SU-DHL-6 (cell line): ENCODE results near the gene GRIN3B.
A peak's percentile ranks its signal among the peaks of the same experiment; 100 is the strongest.

ENCODE experiments used
- H2AFZ ChIP-seq: fragments of 200-600 bp; sonication (generic); 2 replicates; pipeline ENCODE4 v1.6.1; 2014; ENCODE audit warnings: low read depth, mild to moderate bottlenecking, moderate library complexity, mixed read lengths, antibody characterized with exemption, low read length; ENCODE audit not compliant: severe bottlenecking
- H3F3A ChIP-seq: fragments of 200-600 bp; shearing (Covaris generic); 2 replicates; pipeline ENCODE4 v1.6.0; 2016; ENCODE audit warnings: antibody characterized with exemption, mild to moderate bottlenecking; ENCODE audit not compliant: insufficient read depth
- H3K27ac ChIP-seq: fragments of 200-600 bp; sonication (generic); 2 replicates; pipeline ENCODE4 v1.5.1; 2016; ENCODE audit warnings: low read depth, mild to moderate bottlenecking, low read length, moderate library complexity, mixed read lengths
- H3K27me3 ChIP-seq: fragments of 200-600 bp; sonication (generic), shearing (Covaris generic); 2 replicates; pipeline ENCODE4 v1.6.0; 2014; ENCODE audit warnings: mild to moderate bottlenecking, low read length
- H3K36me3 ChIP-seq: fragments of 200-600 bp; sonication (generic); 2 replicates; pipeline ENCODE4 v1.6.1; 2014; ENCODE audit warnings: mild to moderate bottlenecking, low read length, mixed read lengths
- H3K4me2 ChIP-seq: fragments of 300-600, 200-600 bp; shearing (Covaris generic), sonication (generic); 2 replicates; pipeline ENCODE4 v1.6.0; 2014; ENCODE audit warnings: low read length, low read depth, mild to moderate bottlenecking; ENCODE audit not compliant: poor library complexity, severe bottlenecking
- H3K4me3 ChIP-seq: fragments of 200-600 bp; sonication (generic); 2 replicates; pipeline ENCODE4 v1.5.1; 2014; ENCODE audit warnings: antibody characterized with exemption, low read length, mild to moderate bottlenecking, mixed read lengths; ENCODE audit not compliant: insufficient read depth, poor library complexity, severe bottlenecking
- H3K79me2 ChIP-seq: fragments of 200-600 bp; sonication (generic); 2 replicates; pipeline ENCODE4 v1.6.1; 2014; ENCODE audit warnings: mild to moderate bottlenecking, low read length, moderate library complexity; ENCODE audit not compliant: insufficient read depth
- H3K9ac ChIP-seq: fragments of 200-600 bp; sonication (generic); 2 replicates; pipeline ENCODE4 v1.7.0; 2014; ENCODE audit warnings: mild to moderate bottlenecking, low read length
- H3K9me2 ChIP-seq: fragments of 200-600 bp; sonication (generic); replicated peaks from 2 replicates; pipeline ENCODE4 v1.6.1; 2014; ENCODE audit warnings: low read length; ENCODE audit not compliant: insufficient read depth
- H3K9me3 ChIP-seq: fragments of 200-600 bp; sonication (generic); 2 replicates; pipeline ENCODE4 v1.6.1; 2014; ENCODE audit warnings: low read length, mixed read lengths; ENCODE audit not compliant: insufficient read depth
- H4K20me1 ChIP-seq: fragments of 200-600 bp; sonication (generic); 2 replicates; pipeline ENCODE4 v1.6.1; 2014; ENCODE audit warnings: low read depth, mild to moderate bottlenecking, antibody characterized with exemption, low read length, moderate library complexity, mixed read lengths
- EZH2phosphoT487 ChIP-seq: fragments of 200-600 bp; sonication (generic), shearing (Covaris generic); conservative IDR thresholded peaks from 2 replicates; pipeline ENCODE4 v1.6.1; 2018; ENCODE audit warnings: mild to moderate bottlenecking, antibody characterized with exemption, low read length, moderate library complexity, mixed read lengths
- TF ChIP-seq, protein P1 (sequence below): fragments of 200-600 bp; sonication (generic); IDR thresholded peaks from one replicate; pipeline ENCODE4 v1.5.1; 2017; ENCODE audit warnings: antibody characterized with exemption, mild to moderate bottlenecking, low read length, moderate library complexity; ENCODE audit not compliant: insufficient read depth, poor library complexity, severe bottlenecking

Gene GRIN3B

DNA sequence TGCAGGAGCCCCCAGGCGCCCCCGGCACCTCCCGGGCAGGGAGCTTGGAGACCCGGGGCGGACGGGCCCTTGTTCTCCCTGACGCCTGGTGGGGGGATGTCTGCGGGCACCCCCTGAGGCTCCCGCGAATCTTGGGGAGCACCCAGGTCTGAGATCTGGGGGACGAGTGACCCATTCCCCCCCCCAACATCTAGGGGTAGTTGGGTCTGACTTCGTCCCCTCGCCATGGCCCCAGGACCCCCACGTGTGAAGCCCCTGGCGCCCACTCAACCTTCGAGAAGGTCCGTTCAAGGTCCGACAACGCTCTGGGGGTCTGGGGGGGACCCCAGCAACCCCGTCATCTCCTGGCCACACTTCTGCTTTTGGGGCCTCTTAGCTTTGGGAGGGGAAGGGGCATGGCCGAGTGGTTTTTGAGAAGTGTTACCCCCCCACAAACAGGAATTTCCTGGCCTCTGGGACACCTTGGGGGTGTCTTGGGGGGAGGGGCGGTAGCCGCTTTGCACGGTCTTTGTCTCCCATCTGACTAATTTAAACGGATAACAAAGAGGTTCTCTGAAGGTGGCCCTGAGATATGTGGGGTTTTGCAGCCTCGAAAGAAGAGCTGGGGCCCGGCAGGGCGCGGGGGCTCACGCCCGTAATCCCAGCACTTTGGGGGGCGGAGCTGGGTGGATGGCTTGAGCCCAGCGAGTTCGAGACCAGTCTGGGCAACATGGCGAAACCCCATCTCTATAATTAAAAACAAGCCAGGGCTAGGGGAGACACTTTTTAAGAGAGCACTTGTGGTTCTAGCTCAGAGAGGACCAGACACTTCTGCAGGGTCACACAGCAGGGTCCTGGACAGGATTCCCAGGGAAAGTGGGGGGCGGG is 26.8 kb downstream of the GRIN3B start:
- Histone ChIP-seq H3K4me3 (peak overlapping the region; percentile 74), H3K4me2 (peak overlapping the region; percentile 92), H3K27ac (peak overlapping the region; percentile 86), H3K9me2 (no peaks in the 10 kb centered on the region), H3K9ac (peak overlapping the region; percentile 95), H2AFZ (no peak overlapping the region), H3F3A (peaks cover 19% of the 10 kb centered on the region), H4K20me1 (no peaks in the 10 kb centered on the region), H3K36me3 (no peaks in the 10 kb centered on the region), H3K79me2 (peaks cover 42% of the 10 kb centered on the region), H3K9me3 (no peaks in the 10 kb centered on the region), H3K27me3 (no peaks in the 10 kb centered on the region)
- TF ChIP-seq, protein P1, sequence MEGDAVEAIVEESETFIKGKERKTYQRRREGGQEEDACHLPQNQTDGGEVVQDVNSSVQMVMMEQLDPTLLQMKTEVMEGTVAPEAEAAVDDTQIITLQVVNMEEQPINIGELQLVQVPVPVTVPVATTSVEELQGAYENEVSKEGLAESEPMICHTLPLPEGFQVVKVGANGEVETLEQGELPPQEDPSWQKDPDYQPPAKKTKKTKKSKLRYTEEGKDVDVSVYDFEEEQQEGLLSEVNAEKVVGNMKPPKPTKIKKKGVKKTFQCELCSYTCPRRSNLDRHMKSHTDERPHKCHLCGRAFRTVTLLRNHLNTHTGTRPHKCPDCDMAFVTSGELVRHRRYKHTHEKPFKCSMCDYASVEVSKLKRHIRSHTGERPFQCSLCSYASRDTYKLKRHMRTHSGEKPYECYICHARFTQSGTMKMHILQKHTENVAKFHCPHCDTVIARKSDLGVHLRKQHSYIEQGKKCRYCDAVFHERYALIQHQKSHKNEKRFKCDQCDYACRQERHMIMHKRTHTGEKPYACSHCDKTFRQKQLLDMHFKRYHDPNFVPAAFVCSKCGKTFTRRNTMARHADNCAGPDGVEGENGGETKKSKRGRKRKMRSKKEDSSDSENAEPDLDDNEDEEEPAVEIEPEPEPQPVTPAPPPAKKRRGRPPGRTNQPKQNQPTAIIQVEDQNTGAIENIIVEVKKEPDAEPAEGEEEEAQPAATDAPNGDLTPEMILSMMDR: no peak
- no peak for TF ChIP-seq EZH2phosphoT487

DNA sequence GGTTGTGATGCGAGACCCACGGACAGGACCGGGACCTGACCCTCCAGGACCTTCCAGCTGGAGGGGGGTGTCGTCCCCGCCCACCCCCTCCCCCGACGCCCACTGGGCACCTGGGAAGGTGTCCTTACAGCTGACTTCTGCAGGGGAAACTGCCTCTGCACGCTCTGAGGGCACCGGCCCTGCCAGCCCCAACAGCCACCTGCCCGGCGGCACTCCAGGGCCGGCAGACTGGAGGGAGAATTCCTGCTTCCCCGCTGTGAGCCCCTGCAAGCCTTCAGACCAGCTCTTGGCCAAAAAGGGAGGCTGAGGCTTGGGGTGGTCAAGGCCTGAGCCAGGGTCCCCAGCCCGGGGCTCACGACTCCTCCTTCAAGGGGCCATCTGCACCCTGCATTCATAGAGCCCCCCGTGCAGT is 27.4 kb downstream of the GRIN3B start:
- TF ChIP-seq, protein P1: no peak
- no peak for TF ChIP-seq EZH2phosphoT487
- no peak overlapping the region for H2AFZ ChIP-seq
- no peaks in the 10 kb centered on the region for H3K9me2 ChIP-seq
- H3K79me2 ChIP-seq: peaks cover 42% of the 10 kb centered on the region
- H3K4me3 ChIP-seq: peak overlapping the region; percentile 74
- H3K27me3 ChIP-seq: no peaks in the 10 kb centered on the region
- H3F3A ChIP-seq: peaks cover 13% of the 10 kb centered on the region
- H3K27ac ChIP-seq: peak overlapping the region; percentile 86
- H3K9ac ChIP-seq: peak overlapping the region; percentile 95
- no peaks in the 10 kb centered on the region; the same call in 1 of the 2 replicates for H3K36me3 ChIP-seq
- H4K20me1 ChIP-seq: no peaks in the 10 kb centered on the region
- H3K9me3 ChIP-seq: no peaks in the 10 kb centered on the region
- H3K4me2 ChIP-seq: peak overlapping the region; percentile 92

DNA sequence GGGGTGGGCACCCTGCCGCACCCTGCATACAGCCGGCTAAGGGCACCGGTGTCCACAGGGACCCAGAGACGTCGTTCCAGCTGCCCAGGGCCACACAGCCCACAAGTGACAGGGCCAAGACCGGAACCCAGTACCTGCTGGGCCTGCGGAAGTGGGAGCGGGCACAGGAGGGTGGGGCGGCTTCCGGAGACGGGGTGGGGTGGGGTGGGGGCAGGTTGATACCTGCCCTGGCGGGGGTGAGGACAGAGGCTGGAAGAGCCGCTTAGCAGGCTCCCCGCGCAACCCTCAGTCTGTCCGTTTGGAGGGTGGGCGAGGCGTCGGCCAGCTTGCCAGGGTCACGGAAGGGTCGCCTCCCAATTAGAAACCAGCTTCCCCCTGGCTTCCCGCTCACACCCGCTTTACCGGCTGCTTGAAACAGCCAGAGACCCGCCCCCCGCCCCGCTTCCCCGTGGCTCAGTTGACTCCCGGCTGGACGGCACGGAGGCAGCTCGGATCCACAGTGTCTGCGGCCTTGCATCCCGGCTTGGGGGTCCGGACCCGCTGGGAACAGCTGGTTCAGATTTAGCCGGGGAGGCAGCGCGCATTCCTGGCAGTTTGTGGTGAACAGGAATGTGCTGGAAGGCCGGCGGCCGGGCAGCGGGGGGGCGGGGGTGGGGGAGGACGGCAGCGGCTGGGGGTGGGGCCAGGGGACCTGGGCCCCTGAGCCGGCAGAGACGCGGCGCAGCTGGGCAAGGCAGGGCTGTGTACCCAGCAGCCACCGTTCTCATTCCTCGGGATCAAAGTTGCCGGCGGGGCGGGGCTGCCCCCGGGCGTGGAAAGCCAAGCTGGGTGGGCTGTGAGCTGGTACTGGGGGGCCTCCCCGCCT is 28.1 kb downstream of the GRIN3B start:
- peak overlapping the region; percentile 95 for H3K9ac ChIP-seq

More for the DNA sequence above, 28.1 kb downstream of the GRIN3B start:
- TF ChIP-seq EZH2phosphoT487: no peak
- TF ChIP-seq, protein P1: no peak
- peaks cover 10% of the 10 kb centered on the region for H3F3A ChIP-seq
- no peaks in the 10 kb centered on the region for H3K9me2 ChIP-seq
- peak overlapping the region; percentile 86 for H3K27ac ChIP-seq
- no peaks in the 10 kb centered on the region for H3K27me3 ChIP-seq
- no peak overlapping the region for H2AFZ ChIP-seq
- H3K4me3 ChIP-seq: peak overlapping the region; percentile 74
- H3K9me3 ChIP-seq: no peaks in the 10 kb centered on the region
- no peaks in the 10 kb centered on the region for H4K20me1 ChIP-seq
- H3K4me2 ChIP-seq: peak overlapping the region; percentile 92
- no peaks in the 10 kb centered on the region; the same call in 1 of the 2 replicates for H3K36me3 ChIP-seq
- peaks cover 42% of the 10 kb centered on the region for H3K79me2 ChIP-seq
